H1 (cell line): ENCODE measurements around the gene ODR4. TPM values are rescaled to one million over a fixed set of nuclear protein-coding genes. Genes with fewer than 3 reads are reported as not detected.

Source experiments
- CTCF ChIA-PET: fragments of 300-600 bp; sonication (Branson Sonifier 250); formaldehyde crosslinking; loops from one replicate; lab custom pipeline; 2021; ENCODE audit not compliant: partially characterized antibody; lab: Charles Lee
- POLR2A ChIA-PET: fragments of 300-600 bp; sonication (Branson Sonifier 250); formaldehyde crosslinking; loops from one replicate; lab custom pipeline; 2021; ENCODE audit warnings: inconsistent platforms; ENCODE audit not compliant: partially characterized antibody; lab: Charles Lee
- DNase-seq, 2 experiments: peaks; one replicate each; pipeline versions ENCODE4 v3.0.0 to v3.0.0-alpha.2; 2010 to 2022; ENCODE audit warnings: low spot score in 2 of 2, low read depth in 1 of 2, mixed read lengths in 1 of 2
- FAIRE-seq: peaks from 2 replicates; lab custom pipeline; 2011; peaks lifted over from hg19 to GRCh38; lab: Jason Lieb, UNC
- H2AFZ ChIP-seq: 2 replicates; pipeline ENCODE4 v1.8.1; 2012; ENCODE audit warnings: low read length, inconsistent platforms
- H2AK5ac ChIP-seq: 2 replicates; pipeline ENCODE4 v1.6.1; 2013; ENCODE audit warnings: low read depth, low read length
- H2BK120ac ChIP-seq: replicated peaks from 2 replicates; pipeline ENCODE3; 2013; ENCODE audit warnings: low read depth, low read length, inconsistent platforms
- H2BK12ac ChIP-seq: 2 replicates; pipeline ENCODE4 v1.6.1; 2013; ENCODE audit warnings: low read depth, low read length
- H2BK15ac ChIP-seq: 2 replicates; pipeline ENCODE4 v1.6.1; 2013; ENCODE audit warnings: low read length
- H2BK20ac ChIP-seq: 2 replicates; pipeline ENCODE4 v1.6.1; 2013; ENCODE audit warnings: low read length
- H2BK5ac ChIP-seq: 2 replicates; pipeline ENCODE4 v1.6.1; 2013; ENCODE audit warnings: low read depth, low read length
- H3K14ac ChIP-seq: 2 replicates; pipeline ENCODE4 v1.6.1; 2013; ENCODE audit warnings: inconsistent platforms; ENCODE audit not compliant: insufficient read length
- H3K18ac ChIP-seq: 2 replicates; pipeline ENCODE4 v1.6.1; 2013; ENCODE audit warnings: low read length; ENCODE audit errors: extremely low read depth
- H3K23ac ChIP-seq: 2 replicates; pipeline ENCODE4 v1.6.1; 2013; ENCODE audit warnings: inconsistent platforms; ENCODE audit not compliant: insufficient read length
- H3K23me2 ChIP-seq: 2 replicates; pipeline ENCODE4 v1.6.1; 2013; ENCODE audit warnings: low read depth, low read length
- H3K27ac ChIP-seq: 2 replicates; pipeline ENCODE4 v1.6.1; 2011; ENCODE audit warnings: low read depth, low read length, inconsistent platforms
- H3K27me3 ChIP-seq, 4 experiments: replicated peaks in 1 of 4; 1 replicate in 1 of 4; 2 replicates in 3 of 4; pipeline versions ENCODE4 v1.6.1 to v1.8.1; 2011 to 2013; ENCODE audit warnings: low read length in 3 of 4, mild to moderate bottlenecking in 3 of 4, inconsistent platforms in 2 of 4, mixed read lengths in 2 of 4, moderate library complexity in 1 of 4; ENCODE audit not compliant: control insufficient read depth in 3 of 4, insufficient read depth in 3 of 4; ENCODE audit errors: extremely low read depth in 1 of 4
- H3K36me3 ChIP-seq, 4 experiments: 2 replicates each; pipeline versions ENCODE4 v1.6.1 to v1.8.1; 2011 to 2013; ENCODE audit warnings: mild to moderate bottlenecking in 4 of 4, low read length in 3 of 4, moderate library complexity in 2 of 4, control low read depth in 1 of 4, inconsistent platforms in 1 of 4; ENCODE audit not compliant: insufficient read depth in 4 of 4, control insufficient read depth in 2 of 4
- H3K4ac ChIP-seq: replicated peaks from 2 replicates; pipeline ENCODE3; 2013; ENCODE audit warnings: low read length, low read depth, mixed read lengths, inconsistent platforms; ENCODE audit not compliant: insufficient read length
- H3K4me1 ChIP-seq, 4 experiments: replicated peaks in 1 of 4; 1 replicate in 1 of 4; 2 replicates in 3 of 4; pipeline versions ENCODE4 v1.6.1 to v1.8.1; 2011 to 2013; ENCODE audit warnings: low read length in 3 of 4, inconsistent platforms in 2 of 4, mixed read lengths in 1 of 4; ENCODE audit not compliant: insufficient read depth in 4 of 4, control insufficient read depth in 3 of 4
- H3K4me2 ChIP-seq, 2 experiments: 2 replicates each; pipeline versions ENCODE4 v1.6.1 to v1.8.1; 2011 to 2013; ENCODE audit warnings: low read depth in 2 of 2, low read length in 2 of 2, control low read depth in 1 of 2, inconsistent platforms in 1 of 2, mild to moderate bottlenecking in 1 of 2; ENCODE audit not compliant: insufficient read depth in 1 of 2
- H3K4me3 ChIP-seq, 4 experiments: fragments of 200-600, 300-600 bp in 1 of 4; sonication (generic), shearing (Covaris generic), sonication (Bioruptor Twin) in 1 of 4; 2 replicates each; pipeline versions ENCODE4 v1.5.1 to v1.8.1; 2011 to 2016; ENCODE audit warnings: low read length in 4 of 4, low read depth in 3 of 4, control low read depth in 2 of 4, inconsistent platforms in 2 of 4, mild to moderate bottlenecking in 2 of 4, mixed read lengths in 1 of 4, moderate library complexity in 1 of 4; ENCODE audit not compliant: insufficient read depth in 2 of 4; ENCODE audit errors: extremely low read depth in 1 of 4
- H3K56ac ChIP-seq: replicated peaks from 2 replicates; pipeline ENCODE3; 2013; ENCODE audit warnings: low read depth, mild to moderate bottlenecking, mixed read lengths, low read length, inconsistent platforms; ENCODE audit not compliant: insufficient read length
- H3K79me1 ChIP-seq: 2 replicates; pipeline ENCODE4 v1.6.1; 2013; ENCODE audit warnings: low read depth, low read length, control low read depth
- H3K79me2 ChIP-seq, 2 experiments: 2 replicates each; pipeline versions ENCODE4 v1.6.1 to v1.8.1; 2012 to 2013; ENCODE audit warnings: low read length in 2 of 2, mild to moderate bottlenecking in 2 of 2, inconsistent platforms in 1 of 2; ENCODE audit not compliant: insufficient read depth in 2 of 2, control insufficient read depth in 1 of 2
- H3K9ac ChIP-seq, 4 experiments: replicated peaks in 1 of 4; 1 replicate in 1 of 4; 2 replicates in 3 of 4; pipeline versions ENCODE4 v1.6.1 to v1.8.1; 2011 to 2013; ENCODE audit warnings: low read depth in 3 of 4, low read length in 3 of 4, control low read depth in 2 of 4, mild to moderate bottlenecking in 2 of 4, moderate library complexity in 2 of 4, inconsistent platforms in 1 of 4; ENCODE audit errors: extremely low read depth in 1 of 4
- H3K9me3 ChIP-seq, 2 experiments: 2 replicates each; pipeline versions ENCODE4 v1.6.1 to v1.8.1; 2012 to 2013; ENCODE audit warnings: mild to moderate bottlenecking in 2 of 2, moderate library complexity in 2 of 2, control low read depth in 1 of 2, inconsistent platforms in 1 of 2, low read depth in 1 of 2, low read length in 1 of 2, mixed read lengths in 1 of 2; ENCODE audit not compliant: insufficient read depth in 2 of 2
- H4K20me1 ChIP-seq, 2 experiments: replicated peaks in 1 of 2; 2 replicates each; pipeline versions ENCODE3 to v1.8.1; 2011 to 2013; ENCODE audit warnings: inconsistent platforms in 2 of 2, low read length in 2 of 2, mild to moderate bottlenecking in 1 of 2; ENCODE audit not compliant: insufficient read depth in 2 of 2, control insufficient read depth in 1 of 2
- H4K5ac ChIP-seq: 2 replicates; pipeline ENCODE4 v1.6.1; 2013; ENCODE audit warnings: low read length, low read depth, mixed read lengths, inconsistent platforms; ENCODE audit not compliant: insufficient read length
- H4K8ac ChIP-seq: 2 replicates; pipeline ENCODE4 v1.8.0; 2013; ENCODE audit warnings: mild to moderate bottlenecking, moderate library complexity, low read length, inconsistent platforms; ENCODE audit not compliant: insufficient read depth; ENCODE audit errors: extremely low read depth
- H4K91ac ChIP-seq: replicated peaks from 2 replicates; pipeline ENCODE3; 2013; ENCODE audit warnings: low read length, mixed read lengths, inconsistent platforms; ENCODE audit not compliant: insufficient read length
- BACH1 ChIP-seq: IDR thresholded peaks from 2 replicates; pipeline ENCODE4 v1.6.1; 2012; ENCODE audit warnings: low read length, improper control_type of control experiment
- CREB1 ChIP-seq: IDR thresholded peaks from 2 replicates; pipeline ENCODE4 v1.6.1; 2012; ENCODE audit warnings: inconsistent platforms
- HDAC2 ChIP-seq, 2 experiments: fragments of 300-600 bp in 1 of 2; sonication (generic) in 1 of 2; IDR thresholded peaks; 2 replicates each; pipeline ENCODE4 v1.6.1; 2011 to 2012; ENCODE audit warnings: low read depth in 2 of 2, low read length in 2 of 2, mild to moderate bottlenecking in 2 of 2, moderate library complexity in 2 of 2, borderline replicate concordance in 1 of 2, inconsistent platforms in 1 of 2
- POU5F1 ChIP-seq: IDR thresholded peaks from 2 replicates; pipeline ENCODE4 v1.6.1; 2011; ENCODE audit warnings: low read depth, mild to moderate bottlenecking, low read length, moderate library complexity
- RFX5 ChIP-seq: IDR thresholded peaks from 2 replicates; pipeline ENCODE4 v1.6.1; 2011; ENCODE audit warnings: low read depth, low read length, improper control_type of control experiment, borderline replicate concordance
- SRF ChIP-seq: IDR thresholded peaks from 2 replicates; pipeline ENCODE4 v1.6.1; 2011; ENCODE audit warnings: mild to moderate bottlenecking, low read depth, low read length, moderate library complexity
- SUZ12 ChIP-seq: fragments of 200-600 bp; sonication (generic); IDR thresholded peaks from 2 replicates; pipeline ENCODE4 v1.6.1; 2012; ENCODE audit warnings: mild to moderate bottlenecking, inconsistent platforms, low read length, moderate library complexity, mixed read lengths
- TAF7 ChIP-seq: optimal IDR thresholded peaks from 2 replicates; pipeline ENCODE3; 2011; ENCODE audit warnings: low read depth, mild to moderate bottlenecking, inconsistent platforms, low read length, moderate library complexity, borderline replicate concordance
- TBP ChIP-seq: IDR thresholded peaks from 2 replicates; pipeline ENCODE4 v1.6.1; 2011; ENCODE audit warnings: low read depth, low read length, improper control_type of control experiment
- TCF12 ChIP-seq: IDR thresholded peaks from 2 replicates; pipeline ENCODE4 v1.6.1; 2011; ENCODE audit warnings: low read depth, mild to moderate bottlenecking, low read length
- TEAD4 ChIP-seq: IDR thresholded peaks from 2 replicates; pipeline ENCODE4 v1.6.1; 2012; ENCODE audit warnings: low read depth, low read length, inconsistent platforms, mixed read lengths
- YY1 ChIP-seq: IDR thresholded peaks from 2 replicates; pipeline ENCODE4 v1.6.1; 2011; ENCODE audit warnings: low read depth, mild to moderate bottlenecking, low read length
- WGBS, 2 experiments: shearing (Covaris generic) in 1 of 2; methylation state at CpG; one replicate each; pipeline versions ENCODE4 v1.1.6 to v1.1.7; 2013 to 2015; ENCODE audit warnings: low lambda C conversion rate in 2 of 2, mixed read lengths in 2 of 2, inconsistent platforms in 1 of 2, low coverage in 1 of 2, missing lambda C conversion rate in 1 of 2; ENCODE audit not compliant: insufficient replicate concordance in 2 of 2, insufficient coverage in 1 of 2, insufficient read length in 1 of 2; ENCODE audit errors: extremely low coverage in 1 of 2, missing lambda C conversion rate in 1 of 2; 5-methylcytosine and 5-hydroxymethylcytosine counted together
- polyA plus RNA-seq, 7 experiments: library from polyadenylated mRNA; depleted of rRNA in 3 of 7; stranded (reverse) in 5 of 7; unstranded in 2 of 7; fragments of >200 nt in 5 of 7; fragments of 200-250 nt in 2 of 7; gene quantifications; 1 replicate in 5 of 7; 2 replicates in 1 of 7; 4 replicates in 1 of 7; pipeline versions ENCODE4 v1.2.1 to v1.2.3, GENCODE V29; 2011 to 2013; ENCODE audit warnings: missing spikeins in 2 of 7, mixed read lengths in 2 of 7
- total RNA-seq: library from RNA; stranded (reverse); fragmentation: NEBNext Ultra II Directional; extraction: Animal tissue kit (Norgen Biotek cat#: 25700); gene quantifications from 2 replicates; pipeline ENCODE4 v1.2.1, GENCODE V29; 2021
- TF ChIP-seq, protein P1 (sequence below): IDR thresholded peaks from 2 replicates; pipeline ENCODE4 v1.6.1; 2011; ENCODE audit warnings: low read depth, mild to moderate bottlenecking, low read length; ENCODE audit not compliant: insufficient read depth

Gene ODR4
- total and polyA plus RNA-seq, 2 of the 8 experiments (the other 6 are each of a cell fraction or from before 2014, with no cell fraction given) = 4.1 to 14.1 TPM

DNA sequence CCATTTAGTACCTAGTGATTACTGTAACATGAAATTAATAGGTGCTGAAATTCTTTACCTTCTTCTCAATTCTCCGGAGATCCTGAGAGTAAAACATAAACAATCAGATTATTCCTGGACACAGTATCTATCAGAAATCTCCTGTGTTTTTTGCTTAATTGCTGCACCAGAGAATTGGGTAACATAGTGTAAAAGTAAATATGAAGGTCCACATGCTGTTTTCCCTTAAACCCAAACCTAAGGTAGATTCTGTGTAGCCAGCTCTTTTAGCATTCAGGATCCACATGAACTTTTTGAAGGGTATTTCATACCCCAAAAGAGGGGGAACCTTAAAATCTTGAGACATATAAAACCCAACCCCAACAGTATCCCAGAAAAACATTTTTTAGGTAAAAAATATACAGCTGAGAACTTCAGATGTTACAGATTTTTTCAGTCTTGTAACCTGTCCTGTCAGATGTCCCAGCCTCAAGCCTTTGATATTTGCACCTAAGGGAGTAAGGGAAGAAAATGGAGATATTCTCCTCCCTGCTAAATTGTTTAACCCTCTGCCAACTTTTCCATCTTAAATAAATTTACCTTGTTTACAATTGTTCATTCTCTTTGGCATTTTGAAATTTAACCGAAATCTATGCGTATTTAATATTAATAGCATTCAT, 11.2 kb downstream of the ODR4 start:
- Histone ChIP-seq H2BK120ac (no peak overlapping the region), H2BK15ac (no peak overlapping the region), H4K91ac (no peak overlapping the region), H3K79me2 (no peaks in the 10 kb centered on the region), H3K23me2 (no peaks in the 10 kb centered on the region), H3K36me3 (peaks cover 2 to 65% (median 16%) of the 10 kb centered on the region in 4 experiments; a peak in 6 of 8 replicates), H3K9ac (no peak overlapping the region), H3K4me3 (no peak overlapping the region), H4K20me1 (no peaks in the 10 kb centered on the region), H3K27me3 (no peaks in the 10 kb centered on the region), H3K9me3 (no peaks in the 10 kb centered on the region), H3K18ac (no peak overlapping the region), H2BK12ac (no peak overlapping the region), H2AFZ (no peak overlapping the region), H3K79me1 (no peaks in the 10 kb centered on the region), H3K14ac (no peak overlapping the region), H2BK20ac (no peak overlapping the region), H3K27ac (no peak overlapping the region), H3K56ac (no peak overlapping the region), H3K4me2 (no peak overlapping the region), H2AK5ac (no peak overlapping the region), H2BK5ac (no peak overlapping the region), H4K5ac (no peak overlapping the region), H4K8ac (no peak overlapping the region), H3K23ac (no peak overlapping the region), H3K4me1 (no peaks in the 10 kb centered on the region), H3K4ac (no peak overlapping the region)
- CTCF ChIA-PET = no interaction called here
- WGBS, 2 experiments = 96% methylated on average over 3 of the region's 3 CpGs; no CpG with 5 or more reads in 1 of the 2 experiments
- POLR2A ChIA-PET = no interaction called here
- FAIRE-seq (no peak), DNase-seq (no peak)
- TF ChIP-seq POU5F1 (no peak), SRF (no peak), BACH1 (no peak), TAF7 (no peak), YY1 (no peak), HDAC2 (IDR thresholded peaks at IDR 0.05; ENCODE audit: borderline replicate concordance in 1 of 2, low read depth in 2 of 2, low read length in 2 of 2) (no peak), TBP (no peak), TCF12 (no peak), TEAD4 (no peak), RFX5 (no peak), CREB1 (no peak), SUZ12 (no peak)
- TF ChIP-seq, protein P1, sequence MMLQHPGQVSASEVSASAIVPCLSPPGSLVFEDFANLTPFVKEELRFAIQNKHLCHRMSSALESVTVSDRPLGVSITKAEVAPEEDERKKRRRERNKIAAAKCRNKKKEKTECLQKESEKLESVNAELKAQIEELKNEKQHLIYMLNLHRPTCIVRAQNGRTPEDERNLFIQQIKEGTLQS = no peak
